Caco-2 (cell line): ENCODE measurements around the gene ZSWIM5. TPM values are rescaled to one million over a fixed set of nuclear protein-coding genes. Genes with fewer than 3 reads are reported as not detected.
"Not testable (repeated sequence)": the region's sequence is repeated elsewhere in the genome, so short reads cannot be mapped to it uniquely, and the experiment has no call there.

Source experiments
- BruUV-seq: library from RNA; stranded (reverse); fragments of 400-500 nt; replicated peaks from 2 replicates; lab custom pipeline; 2021; lab: Mats Ljungman, UMichigan
- CTCF ChIA-PET: fragments of 300-600 bp; sonication (Branson Sonifier 250); formaldehyde crosslinking; loops from one replicate; lab custom pipeline; 2022; ENCODE audit warnings: antibody characterized with exemption; lab: Charles Lee
- POLR2A ChIA-PET: fragments of 300-600 bp; sonication (Branson Sonifier 250); formaldehyde crosslinking; loops from one replicate; lab custom pipeline; 2022; ENCODE audit warnings: antibody characterized with exemption; lab: Charles Lee
- DNase-seq, 2 experiments: peaks; one replicate each; pipeline versions ENCODE4 v3.0.0 to v3.0.0-alpha.2; 2020 to 2022
- H3K27me3 ChIP-seq: replicated peaks from 2 replicates; pipeline ENCODE4 v1.6.0; 2011; ENCODE audit warnings: low read length; ENCODE audit not compliant: control insufficient read depth, insufficient read depth
- H3K36me3 ChIP-seq: 2 replicates; pipeline ENCODE4 v1.5.1; 2011; ENCODE audit warnings: low read length; ENCODE audit not compliant: control insufficient read depth, insufficient read depth
- H3K4me1 ChIP-seq: fragments of 250-450 bp; sonication (Bioruptor Pico); 2 replicates; pipeline ENCODE4 v1.5.1; 2020; ENCODE audit warnings: mild to moderate bottlenecking
- H3K4me3 ChIP-seq: 2 replicates; pipeline ENCODE4 v1.5.1; 2011; ENCODE audit warnings: low read depth, mild to moderate bottlenecking, control low read depth, low read length
- H3K9me3 ChIP-seq: fragments of 250-450 bp; sonication (Bioruptor Pico); 2 replicates; pipeline ENCODE4 v1.5.1; 2020; ENCODE audit warnings: mild to moderate bottlenecking, moderate library complexity
- H3K27ac Mint-ChIP-seq: one replicate; pipeline ENCODE4 v1.8.0; 2022; ENCODE audit warnings: mixed read lengths; ENCODE audit not compliant: unreplicated experiment
- H3K27me3 Mint-ChIP-seq: one replicate; pipeline ENCODE4 v1.8.0; 2022; ENCODE audit warnings: mixed read lengths; ENCODE audit not compliant: insufficient read depth, unreplicated experiment
- H3K36me3 Mint-ChIP-seq: one replicate; pipeline ENCODE4 v1.8.0; 2022; ENCODE audit warnings: mild to moderate bottlenecking, mixed read lengths; ENCODE audit not compliant: insufficient read depth, unreplicated experiment
- H3K4me1 Mint-ChIP-seq: one replicate; pipeline ENCODE4 v1.8.0; 2022; ENCODE audit warnings: low read depth, mixed read lengths; ENCODE audit not compliant: unreplicated experiment
- H3K4me3 Mint-ChIP-seq: one replicate; pipeline ENCODE4 v1.8.0; 2022; ENCODE audit warnings: mild to moderate bottlenecking, moderate library complexity, mixed read lengths; ENCODE audit not compliant: unreplicated experiment
- H3K9me3 Mint-ChIP-seq: one replicate; pipeline ENCODE4 v1.8.0; 2022; ENCODE audit warnings: mixed read lengths; ENCODE audit not compliant: unreplicated experiment
- intact Hi-C: fragments of 100-400 bp; cut with micrococcal nuclease; formaldehyde crosslinking; loops from one replicate; pipeline ENCODE4 v1.10.0; 2022; ENCODE audit not compliant: unreplicated experiment
- total RNA-seq: library from RNA; stranded (reverse); gene quantifications from 2 replicates; pipeline ENCODE4 v1.2.3, GENCODE V29; 2022
- TF ChIP-seq, protein P1 (sequence below), 2 experiments: fragments of 200-600 bp in 1 of 2; IDR thresholded peaks; 1 replicate in 1 of 2; 2 replicates in 1 of 2; pipeline versions ENCODE4 v1.5.1 to v1.8.0; 2011 to 2022; ENCODE audit warnings: antibody characterized with exemption in 1 of 2, control low read depth in 1 of 2, inconsistent platforms in 1 of 2, low read depth in 1 of 2, low read length in 1 of 2, mild to moderate bottlenecking in 1 of 2, moderate library complexity in 1 of 2; ENCODE audit not compliant: insufficient read depth in 1 of 2, severe bottlenecking in 1 of 2, unreplicated experiment in 1 of 2

ZSWIM5 gene
- total RNA-seq, 1 experiment from 2014 or later = 0.54 TPM

- H3K4me3 ChIP-seq = no peak overlapping the region
- no peaks in the 10 kb centered on the region for H3K27me3 ChIP-seq
- intact Hi-C loops = no loop called here
- Mint-ChIP-seq H3K9me3 (peaks cover 7% of the 10 kb centered on the region), H3K4me1 (no peaks in the 10 kb centered on the region), H3K36me3 (no peaks in the 10 kb centered on the region), H3K27ac (no peak overlapping the region), H3K27me3 (peaks cover 6% of the 10 kb centered on the region), H3K4me3 (no peak overlapping the region)
- no TSS peak for BruUV-seq
- POLR2A ChIA-PET = no interaction called here
- TF ChIP-seq, protein P1, sequence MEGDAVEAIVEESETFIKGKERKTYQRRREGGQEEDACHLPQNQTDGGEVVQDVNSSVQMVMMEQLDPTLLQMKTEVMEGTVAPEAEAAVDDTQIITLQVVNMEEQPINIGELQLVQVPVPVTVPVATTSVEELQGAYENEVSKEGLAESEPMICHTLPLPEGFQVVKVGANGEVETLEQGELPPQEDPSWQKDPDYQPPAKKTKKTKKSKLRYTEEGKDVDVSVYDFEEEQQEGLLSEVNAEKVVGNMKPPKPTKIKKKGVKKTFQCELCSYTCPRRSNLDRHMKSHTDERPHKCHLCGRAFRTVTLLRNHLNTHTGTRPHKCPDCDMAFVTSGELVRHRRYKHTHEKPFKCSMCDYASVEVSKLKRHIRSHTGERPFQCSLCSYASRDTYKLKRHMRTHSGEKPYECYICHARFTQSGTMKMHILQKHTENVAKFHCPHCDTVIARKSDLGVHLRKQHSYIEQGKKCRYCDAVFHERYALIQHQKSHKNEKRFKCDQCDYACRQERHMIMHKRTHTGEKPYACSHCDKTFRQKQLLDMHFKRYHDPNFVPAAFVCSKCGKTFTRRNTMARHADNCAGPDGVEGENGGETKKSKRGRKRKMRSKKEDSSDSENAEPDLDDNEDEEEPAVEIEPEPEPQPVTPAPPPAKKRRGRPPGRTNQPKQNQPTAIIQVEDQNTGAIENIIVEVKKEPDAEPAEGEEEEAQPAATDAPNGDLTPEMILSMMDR (IDR thresholded peaks at IDR 0.05; ENCODE audit: insufficient read depth in 1 of 2, low read depth in 1 of 2, low read length in 1 of 2, severe bottlenecking in 1 of 2, unreplicated experiment in 1 of 2) = no peak
- H3K4me1 ChIP-seq = no peaks in the 10 kb centered on the region
- CTCF ChIA-PET = no interaction called here
- no peak for DNase-seq
- no peaks in the 10 kb centered on the region for H3K36me3 ChIP-seq
- no peaks in the 10 kb centered on the region; the same call in 1 of the 2 replicates for H3K9me3 ChIP-seq
Observed at GRCh38 chr1:45111239-45111638, 95.2 kb downstream of the ZSWIM5 start.

DNA sequence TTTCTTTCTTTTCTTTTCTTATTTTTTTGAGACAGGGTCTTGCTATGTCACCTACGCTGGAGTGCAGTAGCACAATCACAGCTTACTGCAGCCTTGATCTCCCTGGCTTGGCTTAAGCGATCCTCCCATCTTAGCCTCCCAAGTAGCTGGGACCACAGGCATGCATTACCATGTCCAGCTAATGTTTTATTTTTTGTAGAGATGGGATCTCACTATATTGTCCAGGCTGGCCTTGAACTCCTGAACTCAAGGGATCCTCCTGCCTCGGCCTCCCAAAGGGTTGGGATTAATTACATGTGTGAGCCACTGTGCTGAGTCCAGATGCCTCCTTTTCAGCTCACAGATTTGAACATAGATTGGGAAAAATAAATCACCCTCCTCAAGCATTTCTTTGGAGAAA is 98.6 kb downstream of the ZSWIM5 start:
- ChIA-PET POLR2A (interaction anchor here (0.6 kb wide), 1 partner anchor 11 kb away, joined by 3 read pairs; no protein-coding TSS in a partner anchor), CTCF (no interaction called here)
- H3K4me1 Mint-ChIP-seq = no peaks in the 10 kb centered on the region
- intact Hi-C loops = no loop called here
- H3K27ac Mint-ChIP-seq = no peak overlapping the region
- no peaks in the 10 kb centered on the region for H3K36me3 Mint-ChIP-seq
- Histone ChIP-seq H3K27me3 (no peaks in the 10 kb centered on the region), H3K4me3 (no peak overlapping the region), H3K36me3 (no peaks in the 10 kb centered on the region), H3K4me1 (no peaks in the 10 kb centered on the region), H3K9me3 (no peaks in the 10 kb centered on the region)
- H3K9me3 Mint-ChIP-seq = peaks cover 2% of the 10 kb centered on the region
- BruUV-seq = no TSS peak
- no peaks in the 10 kb centered on the region for H3K27me3 Mint-ChIP-seq
- H3K4me3 Mint-ChIP-seq = no peak overlapping the region
- DNase-seq = no peak
- TF ChIP-seq, protein P1 (IDR thresholded peaks at IDR 0.05; ENCODE audit: insufficient read depth in 1 of 2, low read depth in 1 of 2, low read length in 1 of 2, severe bottlenecking in 1 of 2, unreplicated experiment in 1 of 2) = no peak

DNA sequence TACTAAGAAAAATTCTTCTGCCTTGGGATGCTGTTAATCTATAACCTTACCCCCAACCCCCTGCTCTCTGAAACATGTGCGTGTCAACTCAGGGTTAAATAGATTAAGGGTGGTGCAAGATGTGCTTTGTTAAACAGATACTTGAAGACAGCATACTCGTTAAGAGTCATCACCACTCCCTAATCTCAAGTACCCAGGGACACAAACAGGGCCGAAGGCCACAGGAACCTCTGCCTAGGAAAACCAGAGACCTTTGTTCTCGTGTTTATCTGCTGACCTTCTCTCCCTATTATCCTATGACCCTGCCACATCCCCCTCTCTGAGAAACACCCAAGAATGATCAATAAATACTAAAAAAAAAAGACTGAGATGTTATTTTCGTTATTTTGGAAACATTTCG is 99.5 kb downstream of the ZSWIM5 start:
- H3K36me3 ChIP-seq, DNase-seq, H3K27ac Mint-ChIP-seq, H3K9me3 ChIP-seq, H3K4me3 Mint-ChIP-seq, H3K27me3 Mint-ChIP-seq, H3K4me3 ChIP-seq, BruUV-seq, H3K36me3 Mint-ChIP-seq, H3K4me1 Mint-ChIP-seq, CTCF ChIA-PET, H3K9me3 Mint-ChIP-seq, POLR2A ChIA-PET, H3K27me3 ChIP-seq, H3K4me1 ChIP-seq, intact Hi-C loops: not testable (repeated sequence)

DNA sequence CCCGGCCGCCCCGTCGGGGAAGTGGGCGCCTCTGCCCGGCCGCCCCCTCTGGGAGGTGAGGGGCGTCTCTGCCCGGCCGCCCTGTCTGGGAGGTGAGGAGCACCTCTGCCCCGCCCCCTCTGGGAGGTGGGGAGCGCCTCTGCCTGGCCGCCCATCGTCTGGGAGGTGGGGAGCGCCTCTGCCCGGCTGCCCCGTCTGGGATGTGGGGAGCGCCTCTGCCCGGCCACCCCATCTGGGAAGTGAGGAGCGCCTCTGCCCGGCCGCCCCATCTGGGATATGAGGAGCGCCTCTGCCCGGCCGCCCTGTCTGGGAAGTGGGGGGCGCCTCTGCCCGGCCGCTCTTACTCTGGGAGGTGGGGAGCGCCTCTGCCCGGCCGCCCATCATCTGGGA is 100.3 kb downstream of the ZSWIM5 start:
- H3K9me3 Mint-ChIP-seq, DNase-seq, H3K9me3 ChIP-seq, H3K27ac Mint-ChIP-seq, H3K36me3 Mint-ChIP-seq, H3K4me1 Mint-ChIP-seq, H3K4me3 ChIP-seq, H3K36me3 ChIP-seq, H3K4me3 Mint-ChIP-seq, H3K27me3 ChIP-seq, POLR2A ChIA-PET, BruUV-seq, CTCF ChIA-PET, H3K4me1 ChIP-seq, intact Hi-C loops, H3K27me3 Mint-ChIP-seq: not testable (repeated sequence)

GRCh38 chr1:45105486-45106155 is 100.8 kb downstream of the ZSWIM5 start:
- CTCF ChIA-PET, DNase-seq, H3K36me3 ChIP-seq, H3K9me3 Mint-ChIP-seq, H3K27ac Mint-ChIP-seq, H3K4me3 ChIP-seq, POLR2A ChIA-PET, BruUV-seq, H3K4me3 Mint-ChIP-seq, H3K4me1 Mint-ChIP-seq, H3K27me3 ChIP-seq, H3K27me3 Mint-ChIP-seq, H3K36me3 Mint-ChIP-seq, H3K9me3 ChIP-seq, H3K4me1 ChIP-seq, intact Hi-C loops: not testable (repeated sequence)
